Measurements from ENCODE around the gene AOPEP.

AOPEP gene

DNA sequence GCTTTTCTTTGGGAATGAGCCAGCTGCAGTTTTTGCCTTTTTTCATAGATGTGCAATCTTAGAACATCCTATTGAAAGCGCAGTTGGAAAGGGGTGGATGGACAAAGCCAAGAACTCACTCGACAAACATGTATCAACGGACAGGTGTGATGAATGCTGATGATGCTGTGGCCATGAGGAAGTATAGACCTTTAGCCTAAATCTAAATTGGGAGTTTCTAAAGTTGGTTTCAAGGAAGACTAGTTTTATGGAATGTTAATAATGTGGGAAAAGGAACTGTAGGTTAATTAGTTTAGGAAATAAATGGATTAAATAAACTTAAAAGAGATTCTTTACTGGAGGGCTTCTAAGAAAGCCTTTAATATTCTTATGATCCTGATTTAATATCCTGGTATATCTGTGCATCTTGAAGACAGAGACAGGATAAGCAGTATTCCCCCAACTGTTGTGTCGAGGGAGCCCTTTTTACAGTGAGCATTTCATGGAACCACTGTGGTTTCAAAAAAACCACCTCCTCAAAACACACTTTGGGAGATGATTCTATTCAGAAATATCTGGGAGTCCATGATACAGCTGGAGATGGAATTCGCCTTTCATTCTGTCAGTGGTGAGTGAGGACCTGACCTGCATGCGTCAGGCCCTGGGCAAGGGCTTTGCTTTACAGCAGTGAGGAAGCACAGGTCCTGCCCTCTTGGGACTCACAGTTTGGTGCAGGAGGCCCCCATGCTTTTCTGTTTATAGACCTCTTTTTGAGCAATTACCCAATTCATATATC, 82.6 kb downstream of the AOPEP start:
- no peaks in the 10 kb centered on the region for H4K20me1 ChIP-seq (ENCODE audit: low read depth, low read length)
- H3K79me2 ChIP-seq (ENCODE audit: insufficient read depth, low read length) = no peaks in the 10 kb centered on the region
- H3K9me3 ChIP-seq (ENCODE audit: insufficient read depth, low read length) = no peaks in the 10 kb centered on the region
- H3K27ac ChIP-seq (ENCODE audit: low read depth, low read length) = peak overlapping the region; percentile 99
- peak overlapping the region; percentile 20 for H3K4me3 ChIP-seq (ENCODE audit: insufficient read depth, low read length, poor library complexity, severe bottlenecking)
- peak overlapping the region; percentile 44 for H3K9ac ChIP-seq (ENCODE audit: low read length)
- no peak for TF ChIP-seq EZH2phosphoT487 (conservative IDR thresholded peaks at IDR 0.05; ENCODE audit: low read length)
- TF ChIP-seq, protein P1, sequence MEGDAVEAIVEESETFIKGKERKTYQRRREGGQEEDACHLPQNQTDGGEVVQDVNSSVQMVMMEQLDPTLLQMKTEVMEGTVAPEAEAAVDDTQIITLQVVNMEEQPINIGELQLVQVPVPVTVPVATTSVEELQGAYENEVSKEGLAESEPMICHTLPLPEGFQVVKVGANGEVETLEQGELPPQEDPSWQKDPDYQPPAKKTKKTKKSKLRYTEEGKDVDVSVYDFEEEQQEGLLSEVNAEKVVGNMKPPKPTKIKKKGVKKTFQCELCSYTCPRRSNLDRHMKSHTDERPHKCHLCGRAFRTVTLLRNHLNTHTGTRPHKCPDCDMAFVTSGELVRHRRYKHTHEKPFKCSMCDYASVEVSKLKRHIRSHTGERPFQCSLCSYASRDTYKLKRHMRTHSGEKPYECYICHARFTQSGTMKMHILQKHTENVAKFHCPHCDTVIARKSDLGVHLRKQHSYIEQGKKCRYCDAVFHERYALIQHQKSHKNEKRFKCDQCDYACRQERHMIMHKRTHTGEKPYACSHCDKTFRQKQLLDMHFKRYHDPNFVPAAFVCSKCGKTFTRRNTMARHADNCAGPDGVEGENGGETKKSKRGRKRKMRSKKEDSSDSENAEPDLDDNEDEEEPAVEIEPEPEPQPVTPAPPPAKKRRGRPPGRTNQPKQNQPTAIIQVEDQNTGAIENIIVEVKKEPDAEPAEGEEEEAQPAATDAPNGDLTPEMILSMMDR (IDR thresholded peaks at IDR 0.05; ENCODE audit: insufficient read depth, low read length, poor library complexity, severe bottlenecking) = no peak
- no peak overlapping the region for H2AFZ ChIP-seq (ENCODE audit: low read depth, low read length, severe bottlenecking)
- peaks cover 50% of the 10 kb centered on the region for H3F3A ChIP-seq (ENCODE audit: insufficient read depth)
- no peaks in the 10 kb centered on the region for H3K9me2 ChIP-seq (replicated peaks; ENCODE audit: insufficient read depth, low read length)
- no peaks in the 10 kb centered on the region for H3K36me3 ChIP-seq (ENCODE audit: low read length)
- no peaks in the 10 kb centered on the region for H3K27me3 ChIP-seq (ENCODE audit: low read length)
- peak overlapping the region; percentile 61 for H3K4me2 ChIP-seq (ENCODE audit: low read depth, low read length, poor library complexity, severe bottlenecking)

DNA sequence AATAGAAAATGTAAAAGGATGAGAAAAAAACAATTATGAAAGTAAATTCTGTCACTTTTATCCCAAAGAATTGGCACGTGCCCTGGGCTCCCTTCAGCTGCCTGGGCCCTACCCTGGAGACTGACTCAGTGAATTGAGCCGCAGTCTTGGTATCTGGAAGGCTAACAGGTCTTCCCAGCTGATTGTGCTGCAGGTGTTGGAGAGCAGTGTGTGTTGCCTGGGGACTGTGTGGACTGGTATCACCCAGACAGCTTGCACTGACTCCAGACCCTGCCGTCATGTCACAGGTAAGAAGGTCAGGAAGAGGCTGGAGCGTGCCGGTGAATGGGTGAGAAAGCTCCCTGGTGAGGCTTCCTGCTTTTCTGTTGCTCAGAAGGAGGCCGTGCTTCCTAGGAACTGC, 83.3 kb downstream of the AOPEP start:
- no peak overlapping the region for H3K9ac ChIP-seq (ENCODE audit: low read length)
- H3F3A ChIP-seq (ENCODE audit: insufficient read depth) = peaks cover 44% of the 10 kb centered on the region
- H3K27me3 ChIP-seq (ENCODE audit: low read length) = no peaks in the 10 kb centered on the region
- no peaks in the 10 kb centered on the region for H4K20me1 ChIP-seq (ENCODE audit: low read depth, low read length)
- H3K27ac ChIP-seq (ENCODE audit: low read depth, low read length) = peak overlapping the region; percentile 99
- no peaks in the 10 kb centered on the region for H3K9me2 ChIP-seq (replicated peaks; ENCODE audit: insufficient read depth, low read length)
- no peaks in the 10 kb centered on the region for H3K9me3 ChIP-seq (ENCODE audit: insufficient read depth, low read length)
- H3K36me3 ChIP-seq (ENCODE audit: low read length) = no peaks in the 10 kb centered on the region
- H3K4me3 ChIP-seq (ENCODE audit: insufficient read depth, low read length, poor library complexity, severe bottlenecking) = no peak overlapping the region
- no peak overlapping the region for H2AFZ ChIP-seq (ENCODE audit: low read depth, low read length, severe bottlenecking)
- peak overlapping the region; percentile 61 for H3K4me2 ChIP-seq (ENCODE audit: low read depth, low read length, poor library complexity, severe bottlenecking)
- H3K79me2 ChIP-seq (ENCODE audit: insufficient read depth, low read length) = no peaks in the 10 kb centered on the region
- TF ChIP-seq, protein P1 (IDR thresholded peaks at IDR 0.05; ENCODE audit: insufficient read depth, low read length, poor library complexity, severe bottlenecking) = no peak
- no peak for TF ChIP-seq EZH2phosphoT487 (conservative IDR thresholded peaks at IDR 0.05; ENCODE audit: low read length)

DNA sequence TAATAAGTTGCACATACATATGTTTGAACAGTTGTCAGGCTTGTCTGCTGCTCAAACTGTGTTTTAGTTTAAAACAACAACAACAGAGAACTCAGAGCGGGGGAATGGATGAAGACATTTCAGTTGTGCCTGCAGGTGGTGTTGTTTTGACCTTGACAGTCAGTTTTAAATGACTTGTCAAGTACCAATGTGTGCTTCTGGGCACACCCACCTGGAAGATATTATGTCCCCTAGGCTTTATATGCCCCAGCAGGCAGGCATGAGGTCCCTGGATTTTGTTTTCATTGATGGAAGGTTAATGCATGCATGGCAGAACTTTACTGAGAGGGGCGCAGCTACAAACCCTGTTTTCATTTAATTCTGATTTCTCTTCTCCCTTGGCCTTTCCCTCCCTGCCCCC, 84.6 kb downstream of the AOPEP start:
- Histone ChIP-seq H3K9me3 (ENCODE audit: insufficient read depth, low read length) (no peaks in the 10 kb centered on the region), H3F3A (ENCODE audit: insufficient read depth) (peaks cover 31% of the 10 kb centered on the region), H4K20me1 (ENCODE audit: low read depth, low read length) (no peaks in the 10 kb centered on the region), H3K27ac (ENCODE audit: low read depth, low read length) (peak overlapping the region; percentile 99), H3K9me2 (replicated peaks; ENCODE audit: insufficient read depth, low read length) (no peaks in the 10 kb centered on the region), H2AFZ (ENCODE audit: low read depth, low read length, severe bottlenecking) (no peak overlapping the region), H3K79me2 (ENCODE audit: insufficient read depth, low read length) (no peaks in the 10 kb centered on the region), H3K27me3 (ENCODE audit: low read length) (no peaks in the 10 kb centered on the region), H3K4me2 (ENCODE audit: low read depth, low read length, poor library complexity, severe bottlenecking) (peak overlapping the region; percentile 37), H3K36me3 (ENCODE audit: low read length) (no peaks in the 10 kb centered on the region), H3K4me3 (ENCODE audit: insufficient read depth, low read length, poor library complexity, severe bottlenecking) (no peak overlapping the region), H3K9ac (ENCODE audit: low read length) (peak overlapping the region; percentile 36)
- no peak for TF ChIP-seq EZH2phosphoT487 (conservative IDR thresholded peaks at IDR 0.05; ENCODE audit: low read length)
- TF ChIP-seq, protein P1 (IDR thresholded peaks at IDR 0.05; ENCODE audit: insufficient read depth, low read length, poor library complexity, severe bottlenecking) = peak; percentile 29

Data from SU-DHL-6 (cell line).